ENCODE results near the gene CELF1. TPM values are rescaled to one million over a fixed set of nuclear protein-coding genes. Genes with fewer than 3 reads are reported as not detected.
"Not testable (repeated sequence)": the region's sequence is repeated elsewhere in the genome, so short reads cannot be mapped to it uniquely, and the experiment has no call there.

The CELF1 gene
- total RNA-seq, 2 donors from 2014 or later: 57.1 to 65.9 TPM

DNA sequence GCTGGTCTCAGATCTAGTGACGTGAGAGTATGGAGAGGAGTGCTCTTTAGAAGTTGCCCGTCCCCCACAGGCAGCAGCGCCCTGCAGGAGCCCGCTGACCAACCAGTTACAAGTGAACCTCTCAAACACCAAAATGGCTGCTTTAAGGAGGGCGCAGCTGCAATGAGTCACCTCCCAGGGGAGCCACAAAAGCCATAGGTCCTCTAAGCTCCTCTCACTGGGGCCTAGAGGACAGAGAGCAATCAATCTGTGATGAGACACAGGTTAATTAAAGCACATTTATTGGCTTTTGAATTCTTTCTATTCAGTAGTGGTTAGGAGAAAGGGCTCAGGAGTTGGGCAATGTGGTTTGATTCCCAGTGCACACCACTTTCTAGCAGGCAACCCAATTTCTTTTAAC lies 88.4 kb downstream of the CELF1 start:
- no peaks in the 10 kb centered on the region for H3K27me3 ChIP-seq
- no peaks in the 10 kb centered on the region for H3K36me3 ChIP-seq
- no peak overlapping the region for H3K27ac ChIP-seq
- no peak for DNase-seq (ENCODE audit: low spot score)
- H3K9me3 ChIP-seq: no peaks in the 10 kb centered on the region
- TF ChIP-seq, protein P1, sequence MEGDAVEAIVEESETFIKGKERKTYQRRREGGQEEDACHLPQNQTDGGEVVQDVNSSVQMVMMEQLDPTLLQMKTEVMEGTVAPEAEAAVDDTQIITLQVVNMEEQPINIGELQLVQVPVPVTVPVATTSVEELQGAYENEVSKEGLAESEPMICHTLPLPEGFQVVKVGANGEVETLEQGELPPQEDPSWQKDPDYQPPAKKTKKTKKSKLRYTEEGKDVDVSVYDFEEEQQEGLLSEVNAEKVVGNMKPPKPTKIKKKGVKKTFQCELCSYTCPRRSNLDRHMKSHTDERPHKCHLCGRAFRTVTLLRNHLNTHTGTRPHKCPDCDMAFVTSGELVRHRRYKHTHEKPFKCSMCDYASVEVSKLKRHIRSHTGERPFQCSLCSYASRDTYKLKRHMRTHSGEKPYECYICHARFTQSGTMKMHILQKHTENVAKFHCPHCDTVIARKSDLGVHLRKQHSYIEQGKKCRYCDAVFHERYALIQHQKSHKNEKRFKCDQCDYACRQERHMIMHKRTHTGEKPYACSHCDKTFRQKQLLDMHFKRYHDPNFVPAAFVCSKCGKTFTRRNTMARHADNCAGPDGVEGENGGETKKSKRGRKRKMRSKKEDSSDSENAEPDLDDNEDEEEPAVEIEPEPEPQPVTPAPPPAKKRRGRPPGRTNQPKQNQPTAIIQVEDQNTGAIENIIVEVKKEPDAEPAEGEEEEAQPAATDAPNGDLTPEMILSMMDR (IDR thresholded peaks at IDR 0.05): no peak
- H3K4me1 ChIP-seq: peaks cover 0 to 32% of the 10 kb centered on the region in 2 donors
- H3K4me3 ChIP-seq: no peak overlapping the region

DNA sequence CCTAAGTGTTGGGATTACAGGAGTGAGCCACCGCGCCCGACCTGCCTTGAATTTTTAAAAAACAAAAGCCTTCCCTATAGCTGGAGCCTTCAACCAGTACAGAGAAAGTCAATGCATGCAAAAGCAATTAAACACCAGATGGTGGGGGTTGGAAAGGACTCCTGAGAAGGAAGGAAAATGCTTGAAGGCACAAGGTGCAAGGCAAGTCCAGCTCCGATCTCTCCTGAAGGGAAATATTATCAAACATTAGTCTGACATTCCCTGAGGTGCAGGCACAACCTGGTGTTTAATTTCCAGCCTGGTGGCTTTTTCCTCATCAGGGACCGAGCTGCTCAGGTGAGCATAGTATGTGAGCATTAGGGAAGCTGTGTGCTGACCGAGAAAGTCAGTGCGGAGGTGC lies 91.1 kb downstream of the CELF1 start:
- H3K9me3 ChIP-seq: no peaks in the 10 kb centered on the region
- TF ChIP-seq, protein P1 (IDR thresholded peaks at IDR 0.05): no peak
- no peak for DNase-seq (ENCODE audit: low spot score)
- H3K4me1 ChIP-seq: peaks cover 0 to 13% of the 10 kb centered on the region in 2 donors
- no peaks in the 10 kb centered on the region for H3K27me3 ChIP-seq
- H3K36me3 ChIP-seq: no peaks in the 10 kb centered on the region
- no peak overlapping the region for H3K27ac ChIP-seq
- H3K4me3 ChIP-seq: no peak overlapping the region

DNA sequence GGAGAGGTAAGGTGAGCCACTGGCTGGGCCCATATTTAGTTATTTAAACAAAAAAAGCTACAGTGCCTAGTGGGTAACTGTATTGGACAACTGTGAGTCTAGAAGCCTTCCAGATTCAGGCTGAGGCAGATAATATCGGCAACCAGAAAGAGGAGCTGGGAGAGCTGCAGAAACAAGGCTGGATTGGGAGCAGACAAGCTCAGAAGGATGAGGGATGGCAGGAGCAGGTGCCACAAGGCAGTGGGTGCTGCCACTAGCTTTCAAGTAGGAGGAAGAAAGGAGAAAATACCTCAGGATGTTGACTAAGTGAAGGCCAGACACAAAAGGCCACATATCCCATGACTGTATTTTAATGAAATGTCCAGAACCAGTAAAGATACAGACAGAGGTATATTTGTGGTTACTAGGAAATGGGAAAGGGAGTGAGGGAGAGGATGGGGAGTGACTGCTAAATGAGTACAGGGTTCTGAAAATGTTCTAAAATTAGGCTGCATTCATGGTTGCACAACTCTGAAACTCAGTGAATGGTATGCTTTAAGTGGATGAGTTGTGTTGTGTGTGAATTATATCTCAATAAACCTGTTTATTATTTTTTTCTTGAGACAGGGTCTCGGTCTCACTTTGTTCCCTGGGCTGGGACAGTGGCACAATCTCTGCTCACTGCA lies 92.2 kb downstream of the CELF1 start:
- Histone ChIP-seq H3K36me3 (no peaks in the 10 kb centered on the region), H3K9me3 (no peaks in the 10 kb centered on the region), H3K4me1 (peaks cover 0 to 5% of the 10 kb centered on the region in 2 donors), H3K27me3 (no peaks in the 10 kb centered on the region), H3K4me3 (no peak overlapping the region), H3K27ac (no peak overlapping the region)
- TF ChIP-seq, protein P1 (IDR thresholded peaks at IDR 0.05): no peak
- no peak for DNase-seq (ENCODE audit: low spot score)

DNA sequence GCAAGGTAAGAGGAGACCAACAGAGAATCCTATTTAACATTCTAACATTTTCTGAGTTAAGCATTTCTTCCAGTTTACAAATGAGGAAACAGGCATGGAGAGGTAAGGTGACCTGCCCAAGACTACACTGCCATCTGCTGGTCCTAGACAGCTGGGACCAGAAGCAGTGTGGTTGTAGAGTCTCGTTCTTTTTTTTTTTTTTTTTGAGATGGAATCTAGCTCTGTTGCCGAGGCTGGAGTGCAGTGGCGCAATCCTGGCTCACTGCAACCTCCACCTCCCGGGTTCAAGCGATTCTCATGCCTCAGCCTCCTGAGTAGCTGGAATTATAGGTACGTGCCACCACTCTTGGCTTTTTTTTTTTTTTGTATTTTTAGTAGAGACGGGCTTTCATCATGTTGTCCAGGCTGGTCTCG lies 98.7 kb downstream of the CELF1 start:
- not testable (repeated sequence) for H3K4me1 ChIP-seq, H3K27me3 ChIP-seq, H3K9me3 ChIP-seq, H3K4me3 ChIP-seq, H3K36me3 ChIP-seq, H3K27ac ChIP-seq
- TF ChIP-seq, protein P1 (IDR thresholded peaks at IDR 0.05): peak; percentile 69 to 74
- peak; percentile 65 for DNase-seq (ENCODE audit: low spot score)

DNA sequence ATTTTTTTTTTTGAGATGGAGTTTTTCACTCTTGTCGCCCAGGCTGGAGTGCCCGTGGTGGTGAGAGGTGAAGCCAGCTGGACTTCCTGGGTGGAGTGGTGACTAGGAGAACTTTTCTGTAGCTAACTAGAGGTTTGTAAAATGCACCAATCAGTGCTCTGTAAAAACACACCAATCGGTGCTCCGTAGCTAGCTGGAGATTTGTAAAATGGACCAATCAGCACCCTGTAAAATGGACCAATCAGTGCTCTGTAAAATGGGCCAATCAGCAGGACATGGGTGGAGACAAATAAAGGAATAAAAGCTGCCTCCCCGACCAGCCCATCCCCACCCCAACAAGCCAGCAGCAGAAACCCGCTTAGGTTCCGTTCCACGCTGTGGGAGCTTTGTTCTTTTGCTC lies 99.6 kb downstream of the CELF1 start:
- no peak for DNase-seq (ENCODE audit: low spot score)
- Histone ChIP-seq H3K27ac (no peak overlapping the region), H3K36me3 (no peaks in the 10 kb centered on the region), H3K9me3 (no peaks in the 10 kb centered on the region), H3K27me3 (no peaks in the 10 kb centered on the region), H3K4me3 (no peak overlapping the region), H3K4me1 (no peaks in the 10 kb centered on the region)
- TF ChIP-seq, protein P1 (IDR thresholded peaks at IDR 0.05): no peak

DNA sequence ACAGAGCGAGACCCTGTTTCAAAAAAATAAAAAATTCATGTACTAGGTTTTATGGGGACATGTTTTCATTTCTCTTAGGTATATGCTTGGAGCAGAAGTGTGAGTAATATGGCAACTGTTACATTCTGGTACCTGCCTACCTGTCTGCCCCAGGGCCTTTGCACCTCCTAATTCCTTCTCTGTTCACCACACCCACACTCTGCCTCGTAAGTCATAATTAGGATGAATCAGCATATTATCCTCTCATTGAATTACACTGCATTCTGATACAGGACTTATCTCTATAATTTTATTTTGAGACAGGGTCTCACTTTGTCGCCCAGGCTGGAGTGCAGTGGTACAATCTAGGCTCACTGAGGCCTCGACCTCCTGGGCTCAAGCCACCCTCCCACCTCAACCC lies 100.9 kb downstream of the CELF1 start:
- H3K9me3 ChIP-seq: no peaks in the 10 kb centered on the region
- no peaks in the 10 kb centered on the region for H3K36me3 ChIP-seq
- no peak for DNase-seq (ENCODE audit: low spot score)
- H3K4me3 ChIP-seq: no peak overlapping the region
- TF ChIP-seq, protein P1 (IDR thresholded peaks at IDR 0.05): no peak
- H3K27ac ChIP-seq: no peak overlapping the region
- H3K27me3 ChIP-seq: no peaks in the 10 kb centered on the region
- H3K4me1 ChIP-seq: no peaks in the 10 kb centered on the region

Data from right atrium auricular region (tissue), 2 donors.